Measurements from ENCODE around the gene IHH.

DNA sequence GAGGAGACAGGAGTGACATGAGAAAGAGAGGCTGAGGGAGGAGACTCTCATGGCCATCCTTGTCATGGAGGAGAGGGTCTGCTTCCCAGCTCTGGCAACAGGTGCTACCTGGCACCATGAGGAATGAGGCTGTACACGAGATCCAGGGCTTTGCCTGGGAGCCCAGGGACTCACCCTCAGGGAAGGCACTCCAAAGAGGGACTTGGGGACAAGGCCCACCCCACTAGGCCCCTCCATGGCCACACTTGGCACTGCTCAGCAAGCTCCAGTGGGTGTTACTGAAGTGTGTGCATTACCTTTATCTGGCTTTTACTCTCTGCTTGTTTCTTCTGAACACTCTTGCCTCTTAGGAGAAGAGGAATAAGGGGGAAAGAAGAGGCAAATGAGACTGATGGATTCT lies 22.1 kb downstream of the IHH start:
- TF ChIP-seq, protein P1, sequence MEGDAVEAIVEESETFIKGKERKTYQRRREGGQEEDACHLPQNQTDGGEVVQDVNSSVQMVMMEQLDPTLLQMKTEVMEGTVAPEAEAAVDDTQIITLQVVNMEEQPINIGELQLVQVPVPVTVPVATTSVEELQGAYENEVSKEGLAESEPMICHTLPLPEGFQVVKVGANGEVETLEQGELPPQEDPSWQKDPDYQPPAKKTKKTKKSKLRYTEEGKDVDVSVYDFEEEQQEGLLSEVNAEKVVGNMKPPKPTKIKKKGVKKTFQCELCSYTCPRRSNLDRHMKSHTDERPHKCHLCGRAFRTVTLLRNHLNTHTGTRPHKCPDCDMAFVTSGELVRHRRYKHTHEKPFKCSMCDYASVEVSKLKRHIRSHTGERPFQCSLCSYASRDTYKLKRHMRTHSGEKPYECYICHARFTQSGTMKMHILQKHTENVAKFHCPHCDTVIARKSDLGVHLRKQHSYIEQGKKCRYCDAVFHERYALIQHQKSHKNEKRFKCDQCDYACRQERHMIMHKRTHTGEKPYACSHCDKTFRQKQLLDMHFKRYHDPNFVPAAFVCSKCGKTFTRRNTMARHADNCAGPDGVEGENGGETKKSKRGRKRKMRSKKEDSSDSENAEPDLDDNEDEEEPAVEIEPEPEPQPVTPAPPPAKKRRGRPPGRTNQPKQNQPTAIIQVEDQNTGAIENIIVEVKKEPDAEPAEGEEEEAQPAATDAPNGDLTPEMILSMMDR (IDR thresholded peaks at IDR 0.05): no peak
- no peak for TF ChIP-seq ZFX (IDR thresholded peaks at IDR 0.05; ENCODE audit: borderline replicate concordance)

All from 22Rv1 (cell line).